PC-3 (cell line): ENCODE data around the gene SEC22B.
"Not testable (repeated sequence)": the region's sequence is repeated elsewhere in the genome, so short reads cannot be mapped to it uniquely, and the experiment has no call there.

ENCODE experiments used
- EZH2 ChIP-seq: fragments of 300-600 bp; sonication (generic); IDR thresholded peaks from one replicate; pipeline ENCODE4 v1.6.1; 2017; ENCODE audit warnings: antibody characterized with exemption, mild to moderate bottlenecking, low read length; ENCODE audit not compliant: unreplicated experiment
- EZH2phosphoT487 ChIP-seq: fragments of 300-600 bp; sonication (generic); IDR thresholded peaks from 2 replicates; pipeline ENCODE4 v1.6.1; 2018; ENCODE audit warnings: mild to moderate bottlenecking, antibody characterized with exemption, low read length, borderline replicate concordance
- TF ChIP-seq, protein P1 (sequence below): fragments of 300-600 bp; sonication (generic); conservative IDR thresholded peaks from 2 replicates; pipeline ENCODE4 v1.5.1; 2017; ENCODE audit warnings: antibody characterized with exemption, low read depth, mild to moderate bottlenecking, low read length

GRCh38 chr1:120122262-120122893 is 53.9 kb downstream of the SEC22B start:
- TF ChIP-seq, protein P1, sequence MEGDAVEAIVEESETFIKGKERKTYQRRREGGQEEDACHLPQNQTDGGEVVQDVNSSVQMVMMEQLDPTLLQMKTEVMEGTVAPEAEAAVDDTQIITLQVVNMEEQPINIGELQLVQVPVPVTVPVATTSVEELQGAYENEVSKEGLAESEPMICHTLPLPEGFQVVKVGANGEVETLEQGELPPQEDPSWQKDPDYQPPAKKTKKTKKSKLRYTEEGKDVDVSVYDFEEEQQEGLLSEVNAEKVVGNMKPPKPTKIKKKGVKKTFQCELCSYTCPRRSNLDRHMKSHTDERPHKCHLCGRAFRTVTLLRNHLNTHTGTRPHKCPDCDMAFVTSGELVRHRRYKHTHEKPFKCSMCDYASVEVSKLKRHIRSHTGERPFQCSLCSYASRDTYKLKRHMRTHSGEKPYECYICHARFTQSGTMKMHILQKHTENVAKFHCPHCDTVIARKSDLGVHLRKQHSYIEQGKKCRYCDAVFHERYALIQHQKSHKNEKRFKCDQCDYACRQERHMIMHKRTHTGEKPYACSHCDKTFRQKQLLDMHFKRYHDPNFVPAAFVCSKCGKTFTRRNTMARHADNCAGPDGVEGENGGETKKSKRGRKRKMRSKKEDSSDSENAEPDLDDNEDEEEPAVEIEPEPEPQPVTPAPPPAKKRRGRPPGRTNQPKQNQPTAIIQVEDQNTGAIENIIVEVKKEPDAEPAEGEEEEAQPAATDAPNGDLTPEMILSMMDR, result not testable (repeated sequence)
- TF ChIP-seq EZH2phosphoT487, EZH2: not testable (repeated sequence)
